ENCODE data around the gene OR4C45. TPM values are rescaled to one million over a fixed set of nuclear protein-coding genes. Genes with fewer than 3 reads are reported as not detected.
"Not testable (repeated sequence)": the region's sequence is repeated elsewhere in the genome, so short reads cannot be mapped to it uniquely, and the experiment has no call there.

The OR4C45 gene
- not detected for total RNA-seq
- long read RNA-seq = 0 reads

- Histone ChIP-seq H3K4me1 (no peaks in the 10 kb centered on the region), H3K9me3 (no peaks in the 10 kb centered on the region), H3K36me3 (no peaks in the 10 kb centered on the region), H3K4me3 (no peak within 1 kb of the TSS), H3K27me3 (no peaks in the 10 kb centered on the region), H3K27ac (no peak within 1 kb of the TSS)
- DNase-seq (no peak), ATAC-seq (no peak)
- TF ChIP-seq CTCF (IDR thresholded peaks at IDR 0.05) = no peak
- TF ChIP-seq POLR2A (IDR thresholded peaks at IDR 0.05) = no peak
- intact Hi-C loops (cut with DNase I) = no loop called here
Measured at GRCh38 chr11:50032574-50032973, at the start of gene OR4C45. OR4C45 (plus strand) TSS chr11:50032874.

DNA sequence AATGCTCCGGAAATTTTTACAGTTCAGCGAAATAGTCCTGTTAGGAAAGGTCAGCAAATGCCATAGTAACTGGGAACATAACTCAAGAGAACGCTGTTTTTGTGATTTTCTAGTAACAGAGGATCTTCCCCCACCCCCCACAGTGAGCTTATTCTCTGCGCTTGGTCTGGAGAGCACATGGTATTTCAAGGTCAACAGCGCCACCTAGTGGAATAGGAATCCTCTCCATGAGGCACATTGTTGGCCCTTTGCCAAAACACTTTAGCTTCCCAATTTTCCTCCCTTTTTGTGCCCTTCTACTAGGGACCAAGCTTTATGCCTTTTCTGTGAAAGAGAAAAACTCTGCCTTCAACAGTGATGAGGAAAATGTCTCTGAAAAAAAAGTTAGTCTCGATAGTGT lies 37.1 kb upstream of the OR4C45 start:
- Histone ChIP-seq H3K27ac (no peak overlapping the region), H3K9me3 (no peaks in the 10 kb centered on the region), H3K4me3 (no peak overlapping the region), H3K4me1 (no peaks in the 10 kb centered on the region), H3K36me3 (no peaks in the 10 kb centered on the region), H3K27me3 (no peaks in the 10 kb centered on the region)
- ATAC-seq (peak; percentile 48 to 70 (median 64)), DNase-seq (peak in 1 of 3 donors; percentile 58)
- intact Hi-C loops (cut with DNase I) = no loop called here
- WGBS (ENCODE audit: insufficient coverage, low coverage, low lambda C conversion rate, missing lambda C conversion rate) = 34% methylated on average over 6 of the region's 6 CpGs
- TF ChIP-seq POLR2A (IDR thresholded peaks at IDR 0.05) (no peak), CTCF (IDR thresholded peaks at IDR 0.05) (peak; percentile 52 to 71 (median 65))

DNA sequence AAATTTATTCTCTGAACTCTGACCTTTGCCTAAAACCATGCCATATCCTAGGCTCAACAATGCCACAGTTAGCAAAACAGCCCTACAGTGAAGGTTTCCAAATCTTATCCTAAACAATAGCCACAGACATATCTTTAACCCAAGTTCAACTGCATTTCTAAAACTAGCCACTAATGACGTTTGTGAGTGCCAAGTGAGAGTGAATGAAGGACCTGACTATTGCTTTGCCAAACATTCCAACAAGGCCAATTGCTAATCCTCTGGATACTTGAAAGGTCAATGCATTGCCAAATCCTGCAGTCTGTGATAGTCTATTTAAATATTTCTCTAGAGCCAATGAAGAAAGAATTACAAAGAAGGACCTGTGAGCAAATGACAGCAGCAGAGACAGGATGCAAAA lies 2.5 kb upstream of the OR4C45 start:
- Histone ChIP-seq H3K4me3 (no peak overlapping the region), H3K27me3 (no peaks in the 10 kb centered on the region), H3K36me3 (no peaks in the 10 kb centered on the region), H3K27ac (no peak overlapping the region), H3K4me1 (no peaks in the 10 kb centered on the region), H3K9me3 (no peaks in the 10 kb centered on the region)
- 12% methylated on average over 1 of the region's 1 CpG for WGBS (ENCODE audit: insufficient coverage, low coverage, low lambda C conversion rate, missing lambda C conversion rate)
- DNase-seq = no peak
- TF ChIP-seq POLR2A (IDR thresholded peaks at IDR 0.05) (no peak), CTCF (IDR thresholded peaks at IDR 0.05) (no peak)
- no peak for ATAC-seq
- intact Hi-C loops (cut with DNase I) = no loop called here

DNA sequence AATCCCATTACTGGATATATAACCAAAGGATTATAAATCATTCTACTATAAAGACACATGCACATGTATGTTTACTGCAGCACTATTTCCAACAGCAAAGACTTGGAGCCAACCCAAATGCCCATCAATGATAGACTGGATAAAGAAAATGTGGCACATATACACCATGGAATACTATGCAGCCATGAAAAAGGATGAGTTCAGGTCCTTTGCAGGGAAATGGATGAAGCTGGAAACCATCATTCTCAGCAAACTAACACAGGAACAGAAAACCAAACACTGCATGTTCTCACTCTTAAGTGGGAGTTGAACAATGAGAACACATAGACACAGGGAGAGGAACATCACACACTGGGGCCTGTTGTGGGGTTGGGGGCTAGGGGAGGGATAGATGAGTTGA lies 3.6 kb downstream of the OR4C45 start:
- H3K36me3 ChIP-seq; H3K27ac ChIP-seq; DNase-seq; intact Hi-C loops (cut with DNase I); ATAC-seq; H3K4me1 ChIP-seq; H3K9me3 ChIP-seq; H3K27me3 ChIP-seq; H3K4me3 ChIP-seq: not testable (repeated sequence)

- H3K27me3 ChIP-seq = no peaks in the 10 kb centered on the region
- TF ChIP-seq POLR2A (IDR thresholded peaks at IDR 0.05) = no peak
- TF ChIP-seq CTCF (IDR thresholded peaks at IDR 0.05) = no peak
- H3K36me3 ChIP-seq = no peaks in the 10 kb centered on the region
- no peak for DNase-seq
- peak in 1 of 4 donors; percentile 48 for ATAC-seq
- H3K9me3 ChIP-seq = no peaks in the 10 kb centered on the region
- 11% methylated on average over 1 of the region's 1 CpG for WGBS (ENCODE audit: insufficient coverage, low coverage, low lambda C conversion rate, missing lambda C conversion rate)
- no peak overlapping the region for H3K27ac ChIP-seq
- H3K4me1 ChIP-seq = no peaks in the 10 kb centered on the region
- H3K4me3 ChIP-seq = no peak overlapping the region
- intact Hi-C loops (cut with DNase I) = no loop called here
Measured at GRCh38 chr11:50037251-50037650, 4.6 kb downstream of the OR4C45 start.

Data from right lobe of liver (tissue), 6 donors.